ENCODE results near the gene EXOSC2. TPM values are rescaled to one million over a fixed set of nuclear protein-coding genes. Genes with fewer than 3 reads are reported as not detected.
A peak's percentile ranks its signal among the peaks of the same experiment; 100 is the strongest.

EXOSC2 gene
- total and polyA plus RNA-seq, 2 of the 13 experiments (the other 11 are each of a cell fraction or from before 2014, with no cell fraction given), result 27.5 to 63.8 TPM

DNA sequence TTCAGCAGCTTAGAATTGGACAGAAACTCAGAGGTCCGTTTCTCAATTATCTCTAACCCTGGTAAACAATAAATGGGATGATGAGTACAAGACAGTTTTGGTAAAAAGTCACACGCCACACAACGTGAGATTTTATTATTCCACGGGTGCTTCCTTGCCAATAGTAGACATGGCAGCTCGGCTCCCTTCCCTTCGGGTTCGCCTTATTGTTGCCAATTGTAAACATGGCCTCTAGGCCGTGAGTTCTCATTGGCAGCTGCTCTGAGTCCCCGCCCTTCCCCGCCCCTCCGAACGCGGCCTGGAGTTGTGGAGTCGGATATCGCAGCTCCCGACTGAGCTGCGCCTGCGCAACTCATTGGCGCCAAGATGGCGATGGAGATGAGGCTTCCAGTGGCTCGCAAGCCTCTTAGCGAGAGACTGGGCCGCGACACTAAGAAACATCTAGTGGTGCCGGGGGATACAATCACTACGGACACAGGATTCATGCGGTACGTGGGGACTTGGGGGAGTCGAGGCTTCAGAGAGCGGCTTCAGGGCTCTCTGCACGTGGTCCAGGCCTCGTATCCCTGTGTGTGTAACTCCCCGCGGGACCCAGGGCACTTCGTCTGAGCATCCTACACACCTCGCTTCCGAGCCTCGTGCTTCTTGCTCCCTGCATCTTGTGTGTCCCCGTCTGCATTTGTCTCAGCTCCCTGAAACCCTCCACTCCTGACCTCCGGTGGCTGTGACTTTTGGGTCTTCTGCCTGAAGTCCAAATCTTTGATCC, at the start of gene EXOSC2 (continued):
- TF ChIP-seq ZNF556 (CRISPR knock-in tag; IDR thresholded peaks at IDR 0.05; ENCODE audit: borderline replicate concordance), result no peak
- TF ChIP-seq KDM4B (CRISPR knock-in tag; IDR thresholded peaks at IDR 0.05), result no peak; the same call in 1 of the 2 replicates
- peak; percentile 96 for TF ChIP-seq MAX (IDR thresholded peaks at IDR 0.05)
- no peak for TF ChIP-seq PHB2 (IDR thresholded peaks at IDR 0.05; ENCODE audit: partially characterized antibody)
- TF ChIP-seq MYPOP (CRISPR knock-in tag; IDR thresholded peaks at IDR 0.05), result no peak; the same call in 1 of the 2 replicates
- TF ChIP-seq KAT8 (CRISPR knock-in tag; IDR thresholded peaks at IDR 0.05), result peak; percentile 77
- no peak for TF ChIP-seq BRF2 (CRISPR knock-in tag; IDR thresholded peaks at IDR 0.05)
- TF ChIP-seq, protein P1, sequence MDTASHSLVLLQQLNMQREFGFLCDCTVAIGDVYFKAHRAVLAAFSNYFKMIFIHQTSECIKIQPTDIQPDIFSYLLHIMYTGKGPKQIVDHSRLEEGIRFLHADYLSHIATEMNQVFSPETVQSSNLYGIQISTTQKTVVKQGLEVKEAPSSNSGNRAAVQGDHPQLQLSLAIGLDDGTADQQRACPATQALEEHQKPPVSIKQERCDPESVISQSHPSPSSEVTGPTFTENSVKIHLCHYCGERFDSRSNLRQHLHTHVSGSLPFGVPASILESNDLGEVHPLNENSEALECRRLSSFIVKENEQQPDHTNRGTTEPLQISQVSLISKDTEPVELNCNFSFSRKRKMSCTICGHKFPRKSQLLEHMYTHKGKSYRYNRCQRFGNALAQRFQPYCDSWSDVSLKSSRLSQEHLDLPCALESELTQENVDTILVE (CRISPR knock-in tag; IDR thresholded peaks at IDR 0.05), result no peak; the same call in 1 of the 2 replicates
- peak; percentile 85 for TF ChIP-seq SPEN (CRISPR knock-in tag; IDR thresholded peaks at IDR 0.05; ENCODE audit: low read depth)
- no peak for TF ChIP-seq SRSF4 (IDR thresholded peaks at IDR 0.05; ENCODE audit: low read depth, low read length, poor library complexity, severe bottlenecking)
- no peak for TF ChIP-seq ZNF546 (CRISPR knock-in tag; conservative IDR thresholded peaks at IDR 0.05)
- TF ChIP-seq MIER2 (CRISPR knock-in tag; IDR thresholded peaks at IDR 0.05), result no peak
- no peak for TF ChIP-seq ZNF746 (CRISPR knock-in tag; IDR thresholded peaks at IDR 0.05)
- peak; percentile 67; the same call in 1 of the 2 replicates for TF ChIP-seq ZNF619 (CRISPR knock-in tag; IDR thresholded peaks at IDR 0.05)
- peak; percentile 70 for TF ChIP-seq MEIS2 (CRISPR knock-in tag; IDR thresholded peaks at IDR 0.05)
- TF ChIP-seq SIX4 (CRISPR knock-in tag; IDR thresholded peaks at IDR 0.05), result peak; percentile 77
- no peak for TF ChIP-seq RCOR2 (CRISPR knock-in tag; IDR thresholded peaks at IDR 0.05)
- no peak for TF ChIP-seq ZNF777 (CRISPR knock-in tag; IDR thresholded peaks at IDR 0.05)
- no peak for TF ChIP-seq HMG20B (CRISPR knock-in tag; conservative IDR thresholded peaks at IDR 0.05)
- TF ChIP-seq GLMP (CRISPR knock-in tag; IDR thresholded peaks at IDR 0.05; ENCODE audit: borderline replicate concordance), result no peak
- TF ChIP-seq ZFY (CRISPR knock-in tag; IDR thresholded peaks at IDR 0.05), result peak; percentile 97
- no peak for TF ChIP-seq SMARCC2 (IDR thresholded peaks at IDR 0.05)
- TF ChIP-seq ZFP36L1 (CRISPR knock-in tag; IDR thresholded peaks at IDR 0.05), result 0 out of 2 replicates have a peak, but pooled peaks have one; percentile 69
- TF ChIP-seq FOXK2 (IDR thresholded peaks at IDR 0.05), result peak; percentile 97
